HG02763 (cell line): Measurements from ENCODE around the gene CIPC.

Experiments
- ATAC-seq: cut with Tn5 transposase; IDR thresholded peaks from one replicate; pipeline ENCODE4 v1.9.1; 2021; ENCODE audit warnings: mild to moderate bottlenecking, moderate library complexity; ENCODE audit not compliant: unreplicated experiment

The CIPC gene

GRCh38 chr14:77069551-77069950 is 28.5 kb upstream of the CIPC start:
- no peak for ATAC-seq

- ATAC-seq, result no peak
These were observed 26.1 kb upstream of the CIPC start for GRCh38 chr14:77071938-77072388.

DNA sequence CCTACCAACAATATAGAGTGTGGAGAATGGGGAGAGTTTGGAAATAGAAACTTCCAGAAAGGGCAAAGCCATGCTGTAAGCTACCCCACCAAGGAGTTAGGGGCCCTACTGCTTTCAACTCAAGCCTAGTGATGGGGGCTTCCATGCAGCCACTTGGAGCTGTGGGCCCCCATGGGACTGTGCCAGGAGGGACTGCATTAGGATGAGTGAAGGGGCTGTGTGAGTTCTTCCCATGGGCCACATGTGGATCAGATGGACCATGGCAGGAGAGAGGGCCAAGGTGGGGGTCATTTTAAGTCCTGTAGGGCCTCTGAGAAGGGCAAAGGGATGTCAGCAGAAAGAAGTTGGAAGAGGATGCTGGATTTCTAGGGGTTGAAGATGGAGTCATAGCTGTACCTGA is 23.1 kb upstream of the CIPC start:
- no peak for ATAC-seq

DNA sequence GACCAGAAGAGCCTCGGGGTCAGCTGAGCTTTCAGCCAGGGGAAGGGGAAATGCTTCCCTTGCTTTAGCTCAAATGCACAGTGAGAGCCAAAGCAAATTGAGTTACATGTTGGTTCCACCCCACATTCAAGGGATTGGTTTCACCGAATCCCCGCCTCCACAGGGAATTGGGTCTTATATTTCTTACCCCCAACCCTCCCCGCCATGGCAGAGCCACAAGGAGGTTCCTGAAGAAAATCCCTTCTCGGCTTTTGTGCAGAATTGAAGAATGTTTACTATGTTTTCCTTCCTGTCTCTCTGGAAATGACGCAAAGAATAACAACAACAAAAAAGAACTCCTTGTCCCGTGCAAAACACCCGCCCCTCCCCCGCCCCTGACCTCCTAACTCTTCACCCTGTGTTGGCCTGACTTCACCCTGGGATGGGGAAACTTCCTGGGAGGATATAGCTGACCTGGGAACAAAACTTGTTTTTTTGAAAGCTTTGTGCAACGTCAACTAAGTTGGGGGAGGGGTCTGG is 21.9 kb upstream of the CIPC start:
- no peak for ATAC-seq

GRCh38 chr14:77077040-77077439 is 21.0 kb upstream of the CIPC start:
- ATAC-seq, result no peak

DNA sequence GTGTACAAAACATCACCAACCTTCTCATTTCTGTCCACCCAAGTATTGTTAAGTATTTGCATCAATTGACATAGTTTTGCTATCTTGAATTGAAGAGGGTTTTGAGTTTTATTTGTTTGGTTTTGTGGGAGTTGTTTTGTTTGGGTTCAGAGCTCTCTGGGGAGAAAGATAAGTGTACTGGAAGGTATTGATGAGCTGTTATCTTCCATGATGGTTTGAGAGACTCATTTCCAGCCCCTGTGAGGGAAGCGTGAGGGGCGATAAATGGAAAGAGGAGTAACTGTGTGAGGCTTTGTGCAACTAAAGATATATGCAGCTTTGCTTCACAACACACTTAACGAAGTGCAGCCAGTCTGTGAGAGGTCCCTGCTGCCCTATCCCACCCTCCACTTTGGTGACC is 15.7 kb upstream of the CIPC start:
- ATAC-seq, result no peak

DNA sequence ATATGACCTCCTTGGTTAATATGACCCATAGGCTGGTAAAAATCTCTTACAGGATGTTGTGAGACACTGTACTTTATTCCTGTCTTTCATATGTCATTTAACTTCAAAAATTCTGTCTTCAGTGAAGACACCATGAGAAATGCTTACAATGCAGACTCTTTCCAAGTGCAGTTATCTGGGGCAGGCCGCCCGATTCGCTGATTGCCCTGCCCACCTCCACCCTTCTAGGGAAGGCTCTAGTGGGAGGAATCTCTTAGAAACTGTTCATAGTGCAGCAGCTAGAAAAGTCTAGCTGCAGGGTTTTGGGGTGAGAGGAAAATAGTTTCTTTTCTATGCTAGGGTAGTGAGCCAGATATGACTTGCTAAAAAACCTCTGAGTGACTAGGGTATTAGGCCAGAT is 15.0 kb upstream of the CIPC start:
- no peak for ATAC-seq

DNA sequence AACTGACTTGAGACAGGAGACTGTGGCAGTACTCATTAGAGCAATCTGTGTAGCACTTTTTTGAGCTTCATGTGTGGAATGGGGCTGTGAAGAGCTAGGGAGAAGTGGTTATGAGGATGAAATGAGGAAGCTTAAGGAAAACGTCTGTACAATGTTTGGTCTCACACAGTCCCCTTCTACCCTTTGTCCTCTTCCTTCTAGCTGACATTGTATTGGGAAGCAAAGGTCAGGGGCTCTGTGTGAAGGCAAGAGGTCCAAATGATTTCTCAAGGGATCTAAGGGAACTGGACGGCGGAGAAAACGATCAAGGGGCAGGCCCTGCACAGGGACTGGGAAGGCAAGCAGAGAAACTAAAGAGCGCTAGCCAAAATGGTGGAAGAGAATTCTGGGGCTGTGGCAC is 13.1 kb upstream of the CIPC start:
- no peak for ATAC-seq

GRCh38 chr14:77085538-77085937 is 12.5 kb upstream of the CIPC start:
- no peak for ATAC-seq

GRCh38 chr14:77086017-77086727 is 11.9 kb upstream of the CIPC start:
- no peak for ATAC-seq

- no peak for ATAC-seq
These were observed 11.1 kb upstream of the CIPC start for GRCh38 chr14:77086951-77087350.

DNA sequence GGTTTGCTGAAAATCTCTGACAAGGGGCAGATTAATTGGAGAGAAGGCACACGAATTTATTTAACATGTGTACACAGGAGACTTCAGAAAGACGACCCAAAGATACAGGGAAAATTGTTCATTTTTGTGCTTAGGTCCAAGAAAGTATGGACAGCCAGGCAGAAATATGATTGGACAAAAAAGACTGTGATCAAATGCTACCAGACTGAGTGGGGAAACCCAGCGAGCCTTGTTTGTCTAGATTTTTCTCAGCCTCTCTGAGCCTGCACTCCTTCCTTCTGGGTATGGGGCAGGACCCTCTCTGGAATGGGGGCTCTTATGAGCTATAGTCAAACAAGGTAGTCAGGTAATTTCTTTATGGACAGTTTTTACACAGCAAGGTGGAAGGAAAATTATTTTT is 10.4 kb upstream of the CIPC start:
- ATAC-seq, result no peak

- ATAC-seq, result no peak
These were observed 9.8 kb upstream of the CIPC start for GRCh38 chr14:77088219-77088618.

DNA sequence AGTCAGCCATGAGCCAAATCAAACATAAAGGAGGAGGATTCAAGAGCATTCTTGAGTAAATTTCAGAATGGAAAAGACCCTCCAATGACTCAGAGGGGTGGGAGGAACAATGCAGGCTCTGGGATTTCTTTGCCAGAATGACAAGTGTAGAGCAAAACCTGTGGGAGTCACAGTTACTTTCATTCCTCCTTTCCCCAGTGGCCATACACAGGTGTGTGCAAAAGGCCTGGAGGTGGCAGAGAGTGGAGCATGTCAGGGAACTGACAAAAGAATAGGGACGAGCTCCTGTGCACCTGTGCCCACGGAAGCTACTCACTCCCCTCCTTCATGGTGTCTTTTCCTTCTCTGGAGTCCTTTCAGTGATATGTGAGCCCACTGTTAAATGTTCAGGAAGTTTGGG is 9.4 kb upstream of the CIPC start:
- no peak for ATAC-seq

DNA sequence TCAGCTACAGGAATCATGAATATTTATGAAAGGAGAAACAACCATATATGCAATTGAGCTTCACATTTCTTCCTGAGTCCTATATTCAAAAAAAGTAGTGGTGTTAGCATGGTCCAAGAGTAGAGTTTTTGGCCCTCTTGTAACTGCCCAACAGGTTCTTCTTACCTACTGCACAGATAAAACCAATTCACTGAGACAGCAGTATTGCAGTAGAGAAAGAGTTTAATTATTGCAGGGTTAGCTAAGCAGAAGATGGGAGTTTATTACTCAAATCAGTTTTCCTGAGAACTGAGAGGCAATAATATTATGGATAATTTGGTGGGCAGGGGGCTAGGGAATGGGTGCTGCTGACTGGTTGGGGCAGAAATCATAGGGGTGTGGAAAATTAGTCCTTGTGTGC is 6.5 kb upstream of the CIPC start:
- no peak for ATAC-seq

DNA sequence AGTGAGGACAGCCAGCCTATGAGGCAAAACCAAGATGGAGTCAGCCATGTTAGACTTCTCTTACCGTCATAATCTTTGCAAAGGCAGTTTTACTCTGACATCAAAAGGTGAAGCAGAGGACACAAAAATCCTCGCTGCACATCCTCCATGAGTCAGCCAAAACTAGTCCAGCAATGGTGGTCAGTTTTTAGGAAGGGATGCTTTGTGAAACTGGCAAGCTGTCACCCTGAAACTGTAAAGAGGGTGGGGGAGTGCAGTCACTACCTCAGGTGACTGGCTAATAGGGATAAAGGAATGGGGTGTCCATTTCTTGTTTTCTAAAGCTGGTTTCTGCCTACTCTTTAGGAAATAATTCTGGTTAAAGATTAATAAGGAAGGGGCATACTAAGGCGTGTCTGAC is 5.4 kb upstream of the CIPC start:
- no peak for ATAC-seq

GRCh38 chr14:77094672-77095284 is 3.3 kb upstream of the CIPC start:
- ATAC-seq, result no peak

DNA sequence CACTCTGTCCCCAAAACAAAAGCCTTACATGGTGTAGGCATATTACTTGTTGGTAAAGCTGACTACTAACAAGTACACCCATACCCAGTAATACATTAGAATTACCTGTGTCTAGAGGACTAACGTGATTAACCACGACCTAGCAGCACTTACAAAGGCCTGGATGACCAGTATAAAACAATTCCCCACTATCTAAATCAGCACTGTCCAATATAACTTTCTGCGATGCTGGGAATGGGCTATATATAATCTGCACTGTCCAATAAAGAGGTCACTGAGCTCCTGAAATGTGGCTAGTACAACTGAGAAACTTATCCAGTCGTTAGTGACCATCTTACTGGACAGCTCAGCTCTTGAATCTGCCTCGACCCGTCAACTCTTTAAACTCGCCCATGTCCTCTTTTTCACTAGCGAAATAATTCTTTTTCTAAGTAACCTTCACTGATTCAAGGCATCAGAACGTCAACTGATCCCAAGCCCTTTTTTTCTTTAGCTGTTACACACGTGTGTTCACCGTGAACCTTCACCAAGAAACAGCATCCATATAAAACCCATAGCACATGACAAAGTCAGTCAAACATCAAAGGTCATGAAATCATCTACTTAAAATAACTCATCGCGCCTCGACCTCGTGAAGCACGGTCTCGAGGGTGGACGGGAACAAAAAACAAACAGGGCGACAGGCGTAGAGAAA is 905 bp upstream of the CIPC start:
- ATAC-seq, result no peak

GRCh38 chr14:77098529-77099353 is 683 bp downstream of the CIPC start:
- ATAC-seq, result no peak

DNA sequence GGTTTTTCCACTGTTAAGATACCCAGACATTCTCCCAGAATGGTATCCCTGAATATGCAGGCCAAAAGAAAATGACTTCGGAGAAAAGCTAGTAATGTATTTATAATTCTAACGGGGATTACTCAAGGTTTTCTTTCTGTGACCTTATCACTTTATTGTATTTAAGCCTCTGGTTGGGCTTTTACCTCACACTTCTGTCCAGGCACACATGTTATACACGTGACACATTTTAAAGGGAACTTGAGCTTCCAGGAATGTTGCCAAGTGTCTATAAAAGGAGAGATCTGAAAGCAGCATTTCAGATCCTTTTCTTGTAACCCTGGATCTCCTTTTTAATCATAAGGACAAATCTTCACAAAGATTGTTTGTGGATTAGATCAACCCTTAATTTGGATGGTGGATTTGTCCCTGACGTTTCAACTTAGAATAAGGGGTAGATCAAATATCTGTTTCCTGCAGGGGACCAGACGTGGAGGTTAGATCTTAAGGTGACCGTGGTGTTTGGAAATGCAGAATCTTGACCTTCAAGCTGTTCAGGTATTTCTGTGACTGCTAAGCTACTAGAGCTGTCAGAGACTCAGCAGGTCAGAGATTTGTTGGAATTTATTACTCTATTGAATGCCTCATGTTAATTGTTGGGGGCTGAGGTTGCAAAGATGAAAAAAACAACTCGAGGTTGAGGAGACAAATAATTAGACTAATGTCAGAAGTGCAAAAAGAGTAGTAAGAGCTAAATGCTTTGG is 1.5 kb downstream of the CIPC start:
- no peak for ATAC-seq
